Esophagus squamous epithelium (tissue), 5 donors: ENCODE measurements around the gene GJA10. TPM values are rescaled to one million over a fixed set of nuclear protein-coding genes. Genes with fewer than 3 reads are reported as not detected.

ENCODE experiments used
- DNase-seq: peaks from one replicate; lab custom pipeline; 2025; lab: John Stamatoyannopoulos, UW
- H3K27ac ChIP-seq, 4 donors: fragments of 200-600 bp; sonication (generic); one replicate each; pipeline ENCODE4 v1.5.1; 2016 to 2019; ENCODE audit warnings: mild to moderate bottlenecking in 1 of 4
- H3K27me3 ChIP-seq, 4 donors: fragments of 200-600 bp; sonication (generic); 1 replicate in 3 of 4; 2 replicates in 1 of 4; pipeline versions ENCODE4 v1.5.1 to v1.6.0; 2017 to 2021; ENCODE audit warnings: antibody characterized with exemption in 1 of 4
- H3K36me3 ChIP-seq, 3 donors: fragments of 200-600 bp; sonication (generic); one replicate each; pipeline ENCODE4 v1.5.1; 2016 to 2019
- H3K4me1 ChIP-seq, 3 donors: fragments of 200-600 bp; sonication (generic); one replicate each; pipeline ENCODE4 v1.5.1; 2017 to 2019
- H3K4me3 ChIP-seq, 4 donors: fragments of 200-600 bp; sonication (generic); 1 replicate in 3 of 4; 2 replicates in 1 of 4; pipeline ENCODE4 v1.5.1; 2016 to 2019; ENCODE audit warnings: mild to moderate bottlenecking in 2 of 4, moderate library complexity in 1 of 4
- H3K9me3 ChIP-seq, 3 donors: fragments of 200-600 bp; sonication (generic); one replicate each; pipeline ENCODE4 v1.5.1; 2016 to 2019
- POLR2A ChIP-seq, 4 donors: fragments of 450-650 bp; IDR thresholded peaks; one replicate each; pipeline ENCODE4 v1.6.1; 2017; ENCODE audit warnings: antibody characterized with exemption in 4 of 4, mild to moderate bottlenecking in 4 of 4, moderate library complexity in 3 of 4
- WGBS, 2 donors: methylation state at CpG; one replicate each; pipeline ENCODE4 v1.1.5; 2018; 5-methylcytosine and 5-hydroxymethylcytosine counted together
- intact Hi-C: fragments of 100-400 bp; cut with DNase I; formaldehyde crosslinking; loops from one replicate; pipeline ENCODE4 v1.15.0; 2022
- total RNA-seq, 4 donors: library from RNA; depleted of rRNA; stranded (reverse); fragments of >200 nt; gene quantifications; one replicate each; pipeline ENCODE4 v1.1.0, GENCODE V29; 2016
- TF ChIP-seq, protein P1 (sequence below), 6 experiments: fragments of 450-650 bp in 4 of 6; fragments of 200-600 bp in 2 of 6; sonication (generic) in 2 of 6; IDR thresholded peaks; one replicate each; pipeline ENCODE4 v1.5.1; 2016 to 2019; ENCODE audit warnings: antibody characterized with exemption in 6 of 6, mild to moderate bottlenecking in 4 of 6, moderate library complexity in 4 of 6
- donor health status: DM: yes; HTN: yes; CAD: no.

Gene GJA10
- total RNA-seq, 4 donors from 2014 or later, result not detected

DNA sequence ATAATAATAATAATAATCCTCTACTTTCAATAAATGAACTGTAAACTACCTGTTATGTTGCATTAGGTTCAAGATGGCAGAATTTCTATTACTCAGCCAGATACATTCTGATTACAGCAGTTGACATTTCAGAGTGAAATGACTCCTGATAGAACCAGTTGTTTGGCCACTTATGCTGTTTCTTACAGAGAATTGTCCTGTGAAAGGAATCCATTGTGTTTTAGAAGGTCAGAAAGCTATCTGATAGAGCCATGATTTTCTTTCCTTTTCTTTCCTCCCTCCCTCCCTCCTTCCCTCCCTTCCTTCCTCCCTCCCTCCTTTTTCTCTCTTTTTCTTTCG is 16.6 kb downstream of the GJA10 start:
- Histone ChIP-seq H3K27me3 (no peaks in the 10 kb centered on the region), H3K9me3 (peaks cover 0 to 3% (median 0%) of the 10 kb centered on the region in 3 donors), H3K27ac (no peak overlapping the region), H3K4me1 (no peaks in the 10 kb centered on the region), H3K36me3 (no peaks in the 10 kb centered on the region), H3K4me3 (no peak overlapping the region)
- intact Hi-C loops, result no loop called here
- 56 to 63% methylated on average over 1 of the region's 1 CpG for WGBS, 2 donors
- TF ChIP-seq, protein P1, sequence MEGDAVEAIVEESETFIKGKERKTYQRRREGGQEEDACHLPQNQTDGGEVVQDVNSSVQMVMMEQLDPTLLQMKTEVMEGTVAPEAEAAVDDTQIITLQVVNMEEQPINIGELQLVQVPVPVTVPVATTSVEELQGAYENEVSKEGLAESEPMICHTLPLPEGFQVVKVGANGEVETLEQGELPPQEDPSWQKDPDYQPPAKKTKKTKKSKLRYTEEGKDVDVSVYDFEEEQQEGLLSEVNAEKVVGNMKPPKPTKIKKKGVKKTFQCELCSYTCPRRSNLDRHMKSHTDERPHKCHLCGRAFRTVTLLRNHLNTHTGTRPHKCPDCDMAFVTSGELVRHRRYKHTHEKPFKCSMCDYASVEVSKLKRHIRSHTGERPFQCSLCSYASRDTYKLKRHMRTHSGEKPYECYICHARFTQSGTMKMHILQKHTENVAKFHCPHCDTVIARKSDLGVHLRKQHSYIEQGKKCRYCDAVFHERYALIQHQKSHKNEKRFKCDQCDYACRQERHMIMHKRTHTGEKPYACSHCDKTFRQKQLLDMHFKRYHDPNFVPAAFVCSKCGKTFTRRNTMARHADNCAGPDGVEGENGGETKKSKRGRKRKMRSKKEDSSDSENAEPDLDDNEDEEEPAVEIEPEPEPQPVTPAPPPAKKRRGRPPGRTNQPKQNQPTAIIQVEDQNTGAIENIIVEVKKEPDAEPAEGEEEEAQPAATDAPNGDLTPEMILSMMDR (IDR thresholded peaks at IDR 0.05), result no peak
- TF ChIP-seq POLR2A (IDR thresholded peaks at IDR 0.05), result no peak
- DNase-seq, result no peak

DNA sequence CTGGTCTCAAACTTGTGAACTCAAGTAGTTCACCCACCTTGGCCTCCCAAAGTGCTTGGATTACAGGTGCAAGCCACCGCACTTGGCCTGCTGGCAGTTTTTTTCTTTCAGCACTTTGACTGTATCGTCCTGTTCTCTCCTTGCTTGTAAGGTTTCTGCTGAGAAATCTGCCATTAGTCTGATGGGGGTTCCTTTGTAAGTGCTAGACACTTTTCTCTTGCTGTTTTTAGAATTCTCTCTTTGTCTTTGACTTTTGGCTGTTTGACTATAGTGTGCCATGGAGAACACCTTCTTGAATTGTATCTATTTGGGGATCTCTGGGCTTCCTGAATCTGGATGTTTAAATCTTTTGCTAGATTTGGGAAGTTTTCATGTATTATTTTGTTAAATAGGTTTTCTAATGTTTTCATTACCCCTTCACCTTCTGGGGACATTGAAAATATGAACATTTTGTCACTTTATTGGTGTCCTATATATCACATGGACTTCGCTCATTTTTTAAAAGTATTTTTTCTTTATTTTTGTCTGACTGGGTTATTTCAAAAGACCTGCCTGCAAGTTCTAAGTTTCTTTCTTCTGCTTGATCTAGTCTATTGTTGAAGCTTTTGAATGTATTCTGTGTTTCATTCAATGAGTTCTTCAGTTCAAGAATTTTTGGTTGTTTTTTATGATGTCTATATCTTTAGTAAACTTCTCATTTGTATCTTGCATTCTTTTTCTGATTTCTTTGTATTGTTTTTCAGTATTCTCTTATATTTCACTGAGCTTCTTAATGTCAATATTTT is 22.1 kb downstream of the GJA10 start:
- H3K4me1 ChIP-seq, result no peaks in the 10 kb centered on the region
- no peaks in the 10 kb centered on the region for H3K27me3 ChIP-seq
- WGBS, 2 donors, result 88 to 90% methylated on average over 3 of the region's 3 CpGs
- H3K36me3 ChIP-seq, result no peaks in the 10 kb centered on the region
- TF ChIP-seq, protein P1 (IDR thresholded peaks at IDR 0.05), result no peak
- no peak for TF ChIP-seq POLR2A (IDR thresholded peaks at IDR 0.05)
- H3K9me3 ChIP-seq, result peaks cover 0 to 8% (median 6%) of the 10 kb centered on the region in 3 donors
- no peak overlapping the region for H3K27ac ChIP-seq
- H3K4me3 ChIP-seq, result no peak overlapping the region
- no peak for DNase-seq
- intact Hi-C loops, result no loop called here

DNA sequence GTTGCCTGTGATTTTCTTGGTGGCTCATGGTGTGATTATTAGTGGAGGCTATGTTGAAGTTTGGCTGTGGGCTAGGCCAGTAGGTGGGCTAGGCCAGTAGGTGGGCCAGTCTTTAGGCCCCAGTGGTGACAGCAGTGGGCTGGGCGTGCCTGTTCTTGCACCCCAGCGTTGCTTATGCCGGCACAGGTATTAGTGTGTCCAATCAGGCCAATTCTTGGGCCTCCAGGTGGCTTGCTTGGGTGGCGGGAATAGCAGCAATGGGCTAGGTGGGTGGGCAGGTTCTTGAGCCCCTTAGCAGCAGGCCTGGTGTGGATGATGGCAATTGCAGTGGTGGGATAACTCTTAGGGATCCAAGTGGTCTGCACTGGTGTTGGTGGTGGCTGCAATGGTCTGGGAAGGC is 22.9 kb downstream of the GJA10 start:
- peaks cover 0 to 5% (median 0%) of the 10 kb centered on the region in 4 donors for H3K27me3 ChIP-seq
- intact Hi-C loops, result no loop called here
- no peaks in the 10 kb centered on the region for H3K36me3 ChIP-seq
- no peak overlapping the region for H3K27ac ChIP-seq
- 89 to 96% methylated on average over 4 of the region's 4 CpGs for WGBS, 2 donors
- H3K4me1 ChIP-seq, result no peaks in the 10 kb centered on the region
- no peak overlapping the region for H3K4me3 ChIP-seq
- no peak for DNase-seq
- H3K9me3 ChIP-seq, result peaks cover 0 to 8% (median 6%) of the 10 kb centered on the region in 3 donors
- TF ChIP-seq, protein P1 (IDR thresholded peaks at IDR 0.05), result no peak
- no peak for TF ChIP-seq POLR2A (IDR thresholded peaks at IDR 0.05)

DNA sequence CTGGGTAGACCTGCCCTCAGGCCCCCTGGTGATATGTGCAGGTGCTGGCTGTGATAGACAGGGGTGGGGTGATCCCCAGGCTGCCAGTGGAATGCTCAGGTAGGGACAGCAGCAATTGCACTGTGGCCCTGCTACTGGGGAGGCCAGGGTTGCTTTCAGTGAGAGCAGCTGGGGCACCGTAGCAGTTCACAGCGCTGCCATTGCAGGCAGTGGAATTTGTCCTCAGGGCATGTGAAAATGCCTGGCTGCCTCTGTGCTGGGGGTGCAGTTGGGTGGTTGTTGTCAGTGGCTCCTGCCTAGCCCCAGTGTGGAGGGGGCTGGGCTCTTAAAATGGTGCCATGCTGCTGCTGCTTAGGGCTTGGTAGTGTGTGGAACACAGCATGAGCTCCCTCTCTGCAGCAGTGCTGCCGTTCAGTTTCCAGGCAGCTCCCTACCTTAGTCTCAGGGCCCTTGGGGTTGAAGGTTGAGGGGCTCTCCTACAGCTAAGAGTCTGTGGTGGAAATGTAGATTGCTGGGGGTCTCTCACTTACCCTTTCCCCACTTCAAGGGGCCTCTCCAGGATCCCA is 23.6 kb downstream of the GJA10 start:
- DNase-seq, result no peak
- intact Hi-C loops, result no loop called here
- no peaks in the 10 kb centered on the region for H3K4me1 ChIP-seq
- no peaks in the 10 kb centered on the region for H3K36me3 ChIP-seq
- H3K27me3 ChIP-seq, result peaks cover 0 to 8% (median 0%) of the 10 kb centered on the region in 4 donors
- TF ChIP-seq, protein P1 (IDR thresholded peaks at IDR 0.05), result no peak
- TF ChIP-seq POLR2A (IDR thresholded peaks at IDR 0.05), result no peak
- peaks cover 0 to 8% (median 6%) of the 10 kb centered on the region in 3 donors for H3K9me3 ChIP-seq
- H3K4me3 ChIP-seq, result no peak overlapping the region
- WGBS, 2 donors, result 90 to 92% methylated on average over 2 of the region's 3 CpGs
- H3K27ac ChIP-seq, result no peak overlapping the region

DNA sequence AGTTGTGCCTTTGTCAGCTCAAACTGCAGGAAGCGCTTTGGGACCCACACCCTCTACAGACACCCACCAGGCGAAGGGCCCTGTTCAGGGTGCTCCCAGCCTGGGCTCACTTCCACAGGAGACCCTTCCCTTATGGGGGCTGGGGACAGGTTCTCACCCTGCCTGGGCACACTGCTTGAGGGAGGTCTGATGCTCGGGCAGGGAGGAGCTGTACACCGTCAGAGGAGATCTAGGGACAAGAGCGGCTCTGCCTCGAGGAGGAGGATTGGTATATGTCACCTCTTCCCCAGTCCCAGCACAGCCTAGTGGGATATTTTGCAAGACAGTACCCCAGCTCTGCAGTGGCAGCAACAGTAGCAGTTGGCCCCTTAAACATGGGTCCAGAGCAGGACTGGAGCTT is 26.9 kb downstream of the GJA10 start:
- Histone ChIP-seq H3K27me3 (peaks cover 0 to 8% (median 0%) of the 10 kb centered on the region in 4 donors), H3K36me3 (no peaks in the 10 kb centered on the region), H3K9me3 (peaks cover 0 to 6% (median 1%) of the 10 kb centered on the region in 3 donors), H3K4me3 (no peak overlapping the region), H3K4me1 (no peaks in the 10 kb centered on the region), H3K27ac (no peak overlapping the region)
- no peak for TF ChIP-seq POLR2A (IDR thresholded peaks at IDR 0.05)
- TF ChIP-seq, protein P1 (IDR thresholded peaks at IDR 0.05), result no peak
- no peak for DNase-seq
- intact Hi-C loops, result no loop called here
- 70 to 95% methylated on average over 4 of the region's 6 CpGs for WGBS, 2 donors
